OCI-LY7 (cell line): ENCODE measurements around the gene MTHFSD. TPM values are rescaled to one million over a fixed set of nuclear protein-coding genes. Genes with fewer than 3 reads are reported as not detected.

Source experiments
- BruUV-seq: library from RNA; stranded (reverse); fragments of 400-500 nt; replicated peaks from 2 replicates; lab custom pipeline; 2021; lab: Mats Ljungman, UMichigan
- CTCF ChIA-PET: fragments of 300-600 bp; sonication (Branson Sonifier 250); formaldehyde crosslinking; loops from one replicate; lab custom pipeline; 2022; ENCODE audit warnings: antibody characterized with exemption; ENCODE audit not compliant: unreplicated experiment; lab: Charles Lee
- POLR2A ChIA-PET: fragments of 300-600 bp; sonication (Branson Sonifier 250); formaldehyde crosslinking; loops from one replicate; lab custom pipeline; 2022; ENCODE audit warnings: antibody characterized with exemption; lab: Charles Lee
- DNase-seq: peaks from one replicate; pipeline ENCODE4 v3.0.0-alpha.2; 2015; ENCODE audit warnings: low spot score
- H2AFZ ChIP-seq: fragments of 200-600 bp; sonication (generic), shearing (Covaris generic); 2 replicates; pipeline ENCODE4 v1.6.1; 2014; ENCODE audit warnings: mild to moderate bottlenecking, antibody characterized with exemption, low read length, moderate library complexity
- H3K27ac ChIP-seq: fragments of 200-600 bp; sonication (generic); 2 replicates; pipeline ENCODE4 v1.5.1; 2014; ENCODE audit warnings: mixed run types, low read depth, mild to moderate bottlenecking, moderate library complexity, low read length, inconsistent platforms; ENCODE audit not compliant: poor library complexity, severe bottlenecking
- H3K36me3 ChIP-seq: fragments of 200-600 bp; sonication (generic); 2 replicates; pipeline ENCODE4 v1.6.1; 2014; ENCODE audit warnings: mild to moderate bottlenecking, antibody characterized with exemption, low read length, moderate library complexity, mixed read lengths; ENCODE audit not compliant: insufficient read depth
- H3K4me1 ChIP-seq: fragments of 200-600 bp; sonication (generic); 2 replicates; pipeline ENCODE4 v1.5.1; 2014; ENCODE audit warnings: mild to moderate bottlenecking, low read length; ENCODE audit not compliant: insufficient read depth, poor library complexity, severe bottlenecking
- H3K4me2 ChIP-seq: fragments of 200-600 bp; sonication (generic); 2 replicates; pipeline ENCODE4 v1.6.1; 2014; ENCODE audit warnings: mild to moderate bottlenecking, low read length
- H3K4me3 ChIP-seq: fragments of 200-600 bp; sonication (generic); 2 replicates; pipeline ENCODE4 v1.5.1; 2014; ENCODE audit warnings: mild to moderate bottlenecking, low read depth, low read length; ENCODE audit not compliant: poor library complexity, severe bottlenecking
- H3K79me2 ChIP-seq: fragments of 200-600 bp; sonication (generic); 2 replicates; pipeline ENCODE4 v1.6.1; 2016; ENCODE audit warnings: low read depth, mild to moderate bottlenecking, low read length, moderate library complexity, mixed read lengths; ENCODE audit not compliant: insufficient read depth
- H3K9me2 ChIP-seq: fragments of 200-600 bp; sonication (generic); 2 replicates; pipeline ENCODE4 v1.6.1; 2016; ENCODE audit warnings: mild to moderate bottlenecking, low read length, mixed read lengths; ENCODE audit not compliant: insufficient read depth
- H3K9me3 ChIP-seq: fragments of 200-600 bp; sonication (generic); 2 replicates; pipeline ENCODE4 v1.6.1; 2014; ENCODE audit warnings: mild to moderate bottlenecking, mixed run types, low read length, mixed read lengths
- H4K20me1 ChIP-seq: fragments of 200-600 bp; sonication (generic); 2 replicates; pipeline ENCODE4 v1.6.1; 2014; ENCODE audit warnings: mild to moderate bottlenecking, antibody characterized with exemption, low read length, moderate library complexity, mixed read lengths; ENCODE audit not compliant: insufficient read depth
- EZH2phosphoT487 ChIP-seq: fragments of 200-600 bp; sonication (generic); IDR thresholded peaks from 2 replicates; pipeline ENCODE4 v1.6.1; 2018; ENCODE audit warnings: low read depth, borderline replicate concordance, mild to moderate bottlenecking, mixed run types, antibody characterized with exemption, low read length, moderate library complexity, mixed read lengths
- intact Hi-C: fragments of 100-400 bp; cut with micrococcal nuclease; formaldehyde crosslinking; loops from one replicate; pipeline ENCODE4 v1.10.0; 2022; ENCODE audit not compliant: unreplicated experiment
- total RNA-seq, 2 experiments: library from RNA; depleted of rRNA in 1 of 2; stranded (reverse); fragments of >200 nt in 1 of 2; shearing (Covaris generic) in 1 of 2; gene quantifications; 2 replicates each; pipeline ENCODE4 v1.2.3, GENCODE V29; 2014 to 2022
- TF ChIP-seq, protein P1 (sequence below): fragments of 200-600 bp; sonication (generic); conservative IDR thresholded peaks from 2 replicates; pipeline ENCODE4 v1.5.1; 2014; ENCODE audit warnings: mild to moderate bottlenecking, antibody characterized with exemption, low read length, moderate library complexity, mixed read lengths

The MTHFSD gene
- total RNA-seq, 2 experiments from 2014 or later, result 12.2 to 26.0 TPM

DNA sequence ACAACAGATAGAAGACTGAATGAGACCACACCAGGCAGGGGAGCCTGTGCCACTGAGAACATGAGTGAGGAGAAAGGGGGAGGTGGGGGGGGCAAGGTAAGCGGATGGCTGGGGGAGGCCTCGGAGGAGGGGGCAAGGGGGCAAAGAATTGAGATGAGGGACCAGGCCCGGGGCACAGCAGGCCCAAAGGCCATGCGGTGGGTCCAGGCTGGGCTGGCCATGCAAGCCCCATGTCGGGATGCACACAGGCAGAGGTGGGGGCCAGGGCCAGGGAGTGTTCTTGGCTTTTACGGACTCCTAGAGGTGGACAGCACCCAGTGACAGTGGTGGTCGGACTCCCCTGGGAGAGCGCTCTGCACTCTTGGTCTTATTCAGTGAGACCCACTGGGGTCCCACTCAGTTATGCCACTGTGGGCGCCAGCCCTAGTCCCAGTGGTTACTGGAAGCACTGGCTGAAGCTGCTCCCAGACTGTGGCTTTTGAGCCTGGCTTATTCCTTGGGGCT lies 4.8 kb upstream of the MTHFSD start:
- no peak for TF ChIP-seq EZH2phosphoT487
- TF ChIP-seq, protein P1, sequence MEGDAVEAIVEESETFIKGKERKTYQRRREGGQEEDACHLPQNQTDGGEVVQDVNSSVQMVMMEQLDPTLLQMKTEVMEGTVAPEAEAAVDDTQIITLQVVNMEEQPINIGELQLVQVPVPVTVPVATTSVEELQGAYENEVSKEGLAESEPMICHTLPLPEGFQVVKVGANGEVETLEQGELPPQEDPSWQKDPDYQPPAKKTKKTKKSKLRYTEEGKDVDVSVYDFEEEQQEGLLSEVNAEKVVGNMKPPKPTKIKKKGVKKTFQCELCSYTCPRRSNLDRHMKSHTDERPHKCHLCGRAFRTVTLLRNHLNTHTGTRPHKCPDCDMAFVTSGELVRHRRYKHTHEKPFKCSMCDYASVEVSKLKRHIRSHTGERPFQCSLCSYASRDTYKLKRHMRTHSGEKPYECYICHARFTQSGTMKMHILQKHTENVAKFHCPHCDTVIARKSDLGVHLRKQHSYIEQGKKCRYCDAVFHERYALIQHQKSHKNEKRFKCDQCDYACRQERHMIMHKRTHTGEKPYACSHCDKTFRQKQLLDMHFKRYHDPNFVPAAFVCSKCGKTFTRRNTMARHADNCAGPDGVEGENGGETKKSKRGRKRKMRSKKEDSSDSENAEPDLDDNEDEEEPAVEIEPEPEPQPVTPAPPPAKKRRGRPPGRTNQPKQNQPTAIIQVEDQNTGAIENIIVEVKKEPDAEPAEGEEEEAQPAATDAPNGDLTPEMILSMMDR, result no peak
- H3K4me2 ChIP-seq, result no peak overlapping the region
- intact Hi-C loops, result loop anchor here (5.0 kb wide), 2 partner anchors 202 to 737 kb away; no protein-coding TSS in a partner anchor
- no peaks in the 10 kb centered on the region for H3K36me3 ChIP-seq
- peaks cover 19% of the 10 kb centered on the region for H3K4me1 ChIP-seq
- no peaks in the 10 kb centered on the region for H4K20me1 ChIP-seq
- no peak overlapping the region for H3K4me3 ChIP-seq
- H3K27ac ChIP-seq, result no peak overlapping the region
- H3K79me2 ChIP-seq, result no peaks in the 10 kb centered on the region
- ChIA-PET POLR2A (no interaction called here), CTCF (no interaction called here)
- no TSS peak for BruUV-seq
- H2AFZ ChIP-seq, result no peak overlapping the region
- no peak for DNase-seq
- H3K9me3 ChIP-seq, result no peaks in the 10 kb centered on the region
- no peaks in the 10 kb centered on the region for H3K9me2 ChIP-seq

DNA sequence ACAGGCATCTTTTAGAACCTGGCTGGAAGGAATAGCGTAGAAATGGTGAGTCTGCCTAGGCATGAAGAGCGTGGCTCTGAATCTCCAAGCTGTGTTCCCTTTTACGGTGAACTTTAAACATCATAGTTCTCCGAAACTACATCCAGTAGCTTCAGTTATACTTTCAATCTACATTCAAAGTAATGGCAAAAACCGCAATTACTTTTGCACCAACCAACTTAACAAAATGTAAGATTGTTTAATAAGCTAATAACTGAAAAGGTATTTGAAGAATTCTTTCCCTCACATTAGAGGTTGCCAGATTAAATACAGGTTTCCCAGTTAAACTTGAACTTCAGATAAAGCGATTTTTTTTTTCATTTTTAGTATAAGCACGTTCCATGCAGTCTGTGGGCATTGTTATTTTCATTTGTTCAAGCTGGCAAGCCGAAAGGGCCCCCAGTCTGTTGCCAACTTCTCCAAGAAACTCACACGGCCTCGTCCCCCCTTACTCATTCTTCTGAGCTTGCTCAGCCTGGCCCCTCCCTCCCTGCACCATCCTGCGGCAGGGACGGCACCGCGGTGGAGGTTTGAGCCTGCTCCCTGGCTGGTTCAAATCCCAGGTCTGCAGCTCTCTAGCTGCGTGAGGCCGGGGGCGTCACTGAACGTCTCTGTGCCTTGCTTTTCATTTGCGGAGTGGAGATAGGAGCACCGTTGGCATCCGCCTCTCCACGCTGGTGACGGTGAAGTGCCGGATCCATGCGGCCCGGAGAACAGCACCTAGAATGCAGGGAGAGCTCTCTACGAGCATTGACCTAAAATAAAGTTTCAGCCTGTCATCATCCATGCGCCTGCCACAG lies 3.5 kb upstream of the MTHFSD start:
- POLR2A ChIA-PET, result interaction anchor here (0.7 kb wide), 1 partner anchor 42 kb away, joined by 3 read pairs; no protein-coding TSS in a partner anchor

More for the DNA sequence above, 3.5 kb upstream of the MTHFSD start:
- peaks cover 7% of the 10 kb centered on the region; the same call in 1 of the 2 replicates for H3K79me2 ChIP-seq
- intact Hi-C loops, result no loop called here
- H3K36me3 ChIP-seq, result no peaks in the 10 kb centered on the region
- H3K4me1 ChIP-seq, result peaks cover 16% of the 10 kb centered on the region
- no peaks in the 10 kb centered on the region for H3K9me2 ChIP-seq
- no peaks in the 10 kb centered on the region for H4K20me1 ChIP-seq
- H2AFZ ChIP-seq, result no peak overlapping the region
- BruUV-seq, result no TSS peak
- DNase-seq, result no peak
- no peak overlapping the region for H3K4me3 ChIP-seq
- no peak overlapping the region for H3K27ac ChIP-seq
- no peaks in the 10 kb centered on the region for H3K9me3 ChIP-seq
- no peak overlapping the region for H3K4me2 ChIP-seq
- CTCF ChIA-PET, result no interaction called here
- TF ChIP-seq EZH2phosphoT487, result no peak
- TF ChIP-seq, protein P1, result no peak
